ENCODE results near the gene BBS2. TPM values are rescaled to one million over a fixed set of nuclear protein-coding genes. Genes with fewer than 3 reads are reported as not detected.

BBS2 gene
- total and polyA plus RNA-seq, 2 of the 13 experiments (the other 11 are each of a cell fraction or from before 2014, with no cell fraction given), result 59.7 to 68.3 TPM

GRCh38 chr16:56551796-56552738 lies 32.2 kb upstream of the BBS2 start (continued):
- TF ChIP-seq SNAI1 (CRISPR knock-in tag; IDR thresholded peaks at IDR 0.05; ENCODE audit: borderline replicate concordance) (no peak), ZNF383 (CRISPR knock-in tag; IDR thresholded peaks at IDR 0.05; ENCODE audit: borderline replicate concordance) (0 out of 2 replicates have a peak, but pooled peaks have one; percentile 57), BHLHE40 (IDR thresholded peaks at IDR 0.05; ENCODE audit: low read length) (no peak), IKZF1 (IDR thresholded peaks at IDR 0.05) (no peak), CHCHD3 (CRISPR knock-in tag; IDR thresholded peaks at IDR 0.05) (no peak), ZNF740 (CRISPR knock-in tag; IDR thresholded peaks at IDR 0.05) (no peak), MNT (IDR thresholded peaks at IDR 0.05) (no peak), KLF16 (CRISPR knock-in tag; IDR thresholded peaks at IDR 0.05) (no peak), HINFP (CRISPR knock-in tag; IDR thresholded peaks at IDR 0.05; ENCODE audit: low read depth) (0 out of 2 replicates have a peak, but pooled peaks have one; percentile 29), SCMH1 (CRISPR knock-in tag; IDR thresholded peaks at IDR 0.05; ENCODE audit: borderline replicate concordance) (no peak), MTERF4 (CRISPR knock-in tag; IDR thresholded peaks at IDR 0.05) (no peak), NR2F6 (IDR thresholded peaks at IDR 0.05) (peak; percentile 95), NR2F6 (CRISPR knock-in tag; IDR thresholded peaks at IDR 0.05) (peak; percentile 98), ZNF672 (CRISPR knock-in tag; IDR thresholded peaks at IDR 0.05) (no peak), ZNF772 (CRISPR knock-in tag; IDR thresholded peaks at IDR 0.05) (peak; percentile 80; the same call in 1 of the 2 replicates), KDM2A (CRISPR knock-in tag; IDR thresholded peaks at IDR 0.05; ENCODE audit: borderline replicate concordance, low read depth) (no peak), ZNF558 (CRISPR knock-in tag; IDR thresholded peaks at IDR 0.05; ENCODE audit: borderline replicate concordance) (no peak), KLF12 (CRISPR knock-in tag; IDR thresholded peaks at IDR 0.05; ENCODE audit: borderline replicate concordance) (no peak), CHD2 (IDR thresholded peaks at IDR 0.05; ENCODE audit: low read depth, low read length) (no peak), ZNF234 (CRISPR knock-in tag; conservative IDR thresholded peaks at IDR 0.05) (no peak), HNRNPK (IDR thresholded peaks at IDR 0.05; ENCODE audit: low read depth, low read length, poor library complexity, severe bottlenecking) (no peak), ZNF367 (CRISPR knock-in tag; IDR thresholded peaks at IDR 0.05; ENCODE audit: borderline replicate concordance) (no peak), MXD3 (CRISPR knock-in tag; IDR thresholded peaks at IDR 0.05) (no peak), ZNF839 (CRISPR knock-in tag; IDR thresholded peaks at IDR 0.05; ENCODE audit: borderline replicate concordance) (no peak), ZNF878 (CRISPR knock-in tag; IDR thresholded peaks at IDR 0.05) (no peak), ZNF331 (CRISPR knock-in tag; IDR thresholded peaks at IDR 0.05) (no peak), U2AF2 (IDR thresholded peaks at IDR 0.05; ENCODE audit: low read depth, low read length) (no peak)

Measured in HepG2 (cell line).